Measurements from ENCODE around the gene DLD. TPM values are rescaled to one million over a fixed set of nuclear protein-coding genes. Genes with fewer than 3 reads are reported as not detected.

Gene DLD
- total RNA-seq, 2 donors from 2014 or later = 60.4 to 80.8 TPM

DNA sequence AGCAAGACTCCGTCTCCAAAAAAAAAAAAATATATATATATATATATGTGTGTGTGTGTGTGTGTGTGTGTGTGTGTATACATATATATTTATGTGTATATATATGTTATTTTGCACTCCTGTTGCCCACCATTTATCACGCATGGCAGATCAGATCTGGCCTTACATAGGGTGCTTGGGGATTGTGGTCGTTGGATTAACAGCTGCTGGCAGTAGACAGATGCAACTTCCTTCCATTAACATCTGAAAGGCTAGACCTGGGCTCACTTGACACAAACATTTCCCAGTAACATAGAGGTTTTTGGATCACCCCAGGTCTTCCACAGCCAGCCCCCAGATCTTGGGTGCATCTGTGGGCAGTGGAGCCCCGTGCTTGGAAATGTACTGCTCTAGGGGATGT is 40.8 kb upstream of the DLD start:
- TF ChIP-seq CTCF (IDR thresholded peaks at IDR 0.05) = no peak

GRCh38 chr7:107850643-107851042 is 40.3 kb upstream of the DLD start:
- H3K4me3 ChIP-seq = no peak overlapping the region
- no peak for TF ChIP-seq CTCF (IDR thresholded peaks at IDR 0.05)
- no peak for ATAC-seq (ENCODE audit: insufficient number of reproducible peaks, low FRiP score, low read depth)
- H3K27me3 ChIP-seq (replicated peaks; ENCODE audit: insufficient read depth) = no peaks in the 10 kb centered on the region
- H3K4me1 ChIP-seq (ENCODE audit: control insufficient read depth in 1 of 2, low read depth in 2 of 2) = no peaks in the 10 kb centered on the region
- no peak for DNase-seq (ENCODE audit: low spot score)
- H3K9me3 ChIP-seq = no peaks in the 10 kb centered on the region
- no peak overlapping the region for H3K27ac ChIP-seq
- no peaks in the 10 kb centered on the region for H3K36me3 ChIP-seq

More for the DNA sequence above, 40.8 kb upstream of the DLD start:
- no peaks in the 10 kb centered on the region for H3K27me3 ChIP-seq (replicated peaks; ENCODE audit: insufficient read depth)
- H3K36me3 ChIP-seq = no peaks in the 10 kb centered on the region
- H3K27ac ChIP-seq = no peak overlapping the region
- H3K9me3 ChIP-seq = no peaks in the 10 kb centered on the region
- H3K4me3 ChIP-seq = no peak overlapping the region
- no peak for DNase-seq (ENCODE audit: low spot score)
- H3K4me1 ChIP-seq (ENCODE audit: control insufficient read depth in 1 of 2, low read depth in 2 of 2) = no peaks in the 10 kb centered on the region
- no peak for ATAC-seq (ENCODE audit: insufficient number of reproducible peaks, low FRiP score, low read depth)

DNA sequence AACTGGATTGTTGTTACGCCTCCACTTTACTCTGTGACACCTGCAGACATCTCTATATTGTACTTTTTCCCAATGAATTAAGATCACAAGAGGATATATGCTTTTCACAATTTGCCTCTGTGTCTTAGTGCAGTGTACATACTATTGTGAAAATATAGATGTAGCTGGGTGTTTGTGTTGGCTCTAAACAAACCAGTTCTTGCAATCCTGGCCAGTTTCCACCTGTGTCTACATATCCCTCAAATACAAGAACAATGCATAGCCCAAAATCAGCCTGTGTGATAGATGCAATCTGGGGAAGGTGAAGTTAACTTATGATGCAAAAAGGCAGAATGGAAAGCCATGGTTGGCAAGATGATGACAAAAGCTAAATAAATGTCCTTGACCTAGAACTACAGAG is 36.5 kb upstream of the DLD start:
- H3K27ac ChIP-seq = no peak overlapping the region
- no peak overlapping the region for H3K4me3 ChIP-seq
- no peaks in the 10 kb centered on the region for H3K4me1 ChIP-seq (ENCODE audit: control insufficient read depth in 1 of 2, low read depth in 2 of 2)
- TF ChIP-seq CTCF (IDR thresholded peaks at IDR 0.05) = no peak
- DNase-seq (ENCODE audit: low spot score) (no peak), ATAC-seq (ENCODE audit: insufficient number of reproducible peaks, low FRiP score, low read depth) (no peak)
- no peaks in the 10 kb centered on the region for H3K9me3 ChIP-seq
- no peaks in the 10 kb centered on the region for H3K36me3 ChIP-seq
- H3K27me3 ChIP-seq (replicated peaks; ENCODE audit: insufficient read depth) = no peaks in the 10 kb centered on the region

GRCh38 chr7:107854989-107855388 is 36.0 kb upstream of the DLD start:
- Histone ChIP-seq H3K27ac (no peak overlapping the region), H3K4me3 (no peak overlapping the region), H3K9me3 (no peaks in the 10 kb centered on the region), H3K36me3 (no peaks in the 10 kb centered on the region), H3K27me3 (replicated peaks; ENCODE audit: insufficient read depth) (no peaks in the 10 kb centered on the region), H3K4me1 (ENCODE audit: control insufficient read depth in 1 of 2, low read depth in 2 of 2) (no peaks in the 10 kb centered on the region)
- ATAC-seq (ENCODE audit: insufficient number of reproducible peaks, low FRiP score, low read depth) = no peak
- no peak for TF ChIP-seq CTCF (IDR thresholded peaks at IDR 0.05)
- DNase-seq (ENCODE audit: low spot score) = no peak

GRCh38 chr7:107856806-107857540 is 34.0 kb upstream of the DLD start:
- Histone ChIP-seq H3K36me3 (no peaks in the 10 kb centered on the region), H3K27me3 (replicated peaks; ENCODE audit: insufficient read depth) (no peaks in the 10 kb centered on the region), H3K9me3 (no peaks in the 10 kb centered on the region), H3K27ac (no peak overlapping the region), H3K4me3 (no peak overlapping the region), H3K4me1 (ENCODE audit: control insufficient read depth in 1 of 2, low read depth in 2 of 2) (no peaks in the 10 kb centered on the region)
- DNase-seq (ENCODE audit: low spot score) (no peak), ATAC-seq (ENCODE audit: insufficient number of reproducible peaks, low FRiP score, low read depth) (no peak)
- no peak for TF ChIP-seq CTCF (IDR thresholded peaks at IDR 0.05)

Measured in thoracic aorta (tissue), 2 donors.